Measurements from ENCODE around the gene PRKAR2A.
"Not testable (repeated sequence)": the region's sequence is repeated elsewhere in the genome, so short reads cannot be mapped to it uniquely, and the experiment has no call there.

Gene PRKAR2A

GRCh38 chr3:48826451-48826850 is 21.2 kb downstream of the PRKAR2A start:
- peak; percentile 88 for DNase-seq (ENCODE audit: low read depth)
- no peak for TF ChIP-seq MYC (IDR thresholded peaks at IDR 0.05; ENCODE audit: low read depth, low read length)
- H3K4me3 ChIP-seq (ENCODE audit: low read depth, low read length) = no peak overlapping the region

- no peak for DNase-seq (ENCODE audit: low read depth)
- TF ChIP-seq CTCF (IDR thresholded peaks at IDR 0.05; ENCODE audit: low read depth, low read length) = no peak
- no peak for TF ChIP-seq POLR2A (IDR thresholded peaks at IDR 0.05; ENCODE audit: extremely low read depth, insufficient read length)
- H3K4me3 ChIP-seq (ENCODE audit: low read depth, low read length) = no peak overlapping the region
These were observed 26.9 kb downstream of the PRKAR2A start for GRCh38 chr3:48820612-48821324.

- no peak for DNase-seq (ENCODE audit: low read depth)
- no peak for TF ChIP-seq MYC (IDR thresholded peaks at IDR 0.05; ENCODE audit: low read depth, low read length)
- TF ChIP-seq POLR2A (IDR thresholded peaks at IDR 0.05; ENCODE audit: extremely low read depth, insufficient read length) = no peak
- TF ChIP-seq MAX (IDR thresholded peaks at IDR 0.05; ENCODE audit: low read depth, low read length) = no peak
- no peak for TF ChIP-seq CTCF (IDR thresholded peaks at IDR 0.05; ENCODE audit: low read depth, low read length)
- H3K4me3 ChIP-seq (ENCODE audit: low read depth, low read length) = no peak overlapping the region
These were observed 28.1 kb downstream of the PRKAR2A start for GRCh38 chr3:48819234-48820221.

GRCh38 chr3:48811524-48811923 is 36.1 kb downstream of the PRKAR2A start:
- no peak for TF ChIP-seq MAX (IDR thresholded peaks at IDR 0.05; ENCODE audit: low read depth, low read length)
- TF ChIP-seq MYC (IDR thresholded peaks at IDR 0.05; ENCODE audit: low read depth, low read length) = no peak
- TF ChIP-seq CTCF (IDR thresholded peaks at IDR 0.05; ENCODE audit: low read depth, low read length) = no peak
- TF ChIP-seq POLR2A (IDR thresholded peaks at IDR 0.05; ENCODE audit: extremely low read depth, insufficient read length) = no peak
- H3K4me3 ChIP-seq (ENCODE audit: low read depth, low read length) = no peak overlapping the region
- DNase-seq (ENCODE audit: low read depth) = no peak

- H3K4me3 ChIP-seq (ENCODE audit: low read depth, low read length) = no peak overlapping the region
- DNase-seq (ENCODE audit: low read depth) = no peak
- TF ChIP-seq MAX (IDR thresholded peaks at IDR 0.05; ENCODE audit: low read depth, low read length) = no peak
- TF ChIP-seq CTCF (IDR thresholded peaks at IDR 0.05; ENCODE audit: low read depth, low read length) = no peak
- no peak for TF ChIP-seq MYC (IDR thresholded peaks at IDR 0.05; ENCODE audit: low read depth, low read length)
These were observed 42.7 kb downstream of the PRKAR2A start for GRCh38 chr3:48804930-48805329.

- DNase-seq (ENCODE audit: low read depth); H3K4me3 ChIP-seq (ENCODE audit: low read depth, low read length): not testable (repeated sequence)
These were observed 46.8 kb downstream of the PRKAR2A start for GRCh38 chr3:48800831-48801230.

- no peak for DNase-seq (ENCODE audit: low read depth)
- TF ChIP-seq POLR2A (IDR thresholded peaks at IDR 0.05; ENCODE audit: extremely low read depth, insufficient read length) (no peak), MYC (IDR thresholded peaks at IDR 0.05; ENCODE audit: low read depth, low read length) (no peak)
- no peak overlapping the region for H3K4me3 ChIP-seq (ENCODE audit: low read depth, low read length)
These were observed 48.7 kb downstream of the PRKAR2A start for GRCh38 chr3:48798998-48799397.
